HG02763 (cell line): Measurements from ENCODE around the gene LNX1.

Experiments used
- ATAC-seq: cut with Tn5 transposase; IDR thresholded peaks from one replicate; pipeline ENCODE4 v1.9.1; 2021; ENCODE audit warnings: mild to moderate bottlenecking, moderate library complexity; ENCODE audit not compliant: unreplicated experiment

The LNX1 gene

GRCh38 chr4:53591372-53591892 is at the start of gene LNX1:
Gene LNX1, minus strand, starts transcription at chr4:53591486. Its CDS starts 17,484 bp downstream, at chr4:53574002.
- ATAC-seq, result no peak

- peak; percentile 69 for ATAC-seq
These were observed 49.5 kb upstream of the LNX1 start for GRCh38 chr4:53640576-53641453.

- ATAC-seq, result no peak
These were observed 47.6 kb upstream of the LNX1 start for GRCh38 chr4:53638919-53639318.

DNA sequence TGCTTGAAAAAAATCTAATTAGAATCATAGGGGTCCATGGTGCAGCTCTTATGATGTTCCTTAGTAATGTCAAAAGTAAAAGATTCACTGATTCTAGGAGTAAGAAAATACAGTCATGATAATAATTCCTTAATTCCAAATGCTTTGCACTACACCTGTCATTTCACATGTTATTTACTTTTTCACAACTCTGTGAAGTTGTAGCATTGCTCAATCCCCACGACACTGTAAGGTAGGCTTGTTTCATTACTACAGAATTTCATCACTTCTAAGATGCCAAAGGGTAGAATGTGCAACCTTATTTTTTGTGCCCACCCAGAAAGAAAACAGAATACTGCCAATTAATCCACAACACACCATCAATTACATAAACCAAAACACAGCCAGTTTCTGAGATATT is 46.1 kb upstream of the LNX1 start:
- ATAC-seq, result no peak

DNA sequence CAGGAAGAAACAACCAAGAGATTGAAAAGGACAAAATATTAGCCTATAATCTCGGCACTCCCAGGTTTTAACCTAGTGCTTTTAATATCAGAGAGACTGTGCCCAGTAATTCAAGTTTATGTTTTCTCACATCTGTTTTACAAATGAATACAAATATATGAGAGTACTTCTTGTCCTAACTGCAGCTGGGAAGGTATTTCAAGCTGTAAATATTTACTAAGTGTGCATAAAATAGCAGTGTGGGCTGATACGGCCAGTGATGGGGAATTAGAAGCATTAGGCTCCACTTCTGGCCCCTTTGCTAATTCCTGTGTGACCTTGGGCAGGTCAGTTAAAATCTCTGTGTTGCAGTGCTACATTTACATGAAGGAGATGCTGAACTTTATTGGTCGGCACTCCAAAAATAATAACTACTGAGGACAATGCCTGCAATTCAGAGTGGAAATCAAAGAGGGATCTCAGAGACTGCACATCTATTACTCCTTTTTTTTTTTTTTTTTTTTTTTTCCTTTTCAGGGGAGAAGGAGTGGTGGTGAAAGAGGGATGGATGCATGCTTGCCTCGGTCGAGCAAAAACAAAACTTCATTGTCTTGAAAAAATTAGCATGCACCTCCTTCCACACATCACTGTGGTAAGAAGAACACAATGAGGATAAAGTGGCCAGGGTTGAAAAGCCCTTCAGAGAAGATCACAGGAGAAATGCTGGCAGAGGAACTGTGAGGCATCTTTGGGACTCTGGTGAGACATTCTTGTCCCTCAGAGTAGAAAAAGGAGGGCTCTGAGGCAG is 44.6 kb upstream of the LNX1 start:
- ATAC-seq, result no peak

DNA sequence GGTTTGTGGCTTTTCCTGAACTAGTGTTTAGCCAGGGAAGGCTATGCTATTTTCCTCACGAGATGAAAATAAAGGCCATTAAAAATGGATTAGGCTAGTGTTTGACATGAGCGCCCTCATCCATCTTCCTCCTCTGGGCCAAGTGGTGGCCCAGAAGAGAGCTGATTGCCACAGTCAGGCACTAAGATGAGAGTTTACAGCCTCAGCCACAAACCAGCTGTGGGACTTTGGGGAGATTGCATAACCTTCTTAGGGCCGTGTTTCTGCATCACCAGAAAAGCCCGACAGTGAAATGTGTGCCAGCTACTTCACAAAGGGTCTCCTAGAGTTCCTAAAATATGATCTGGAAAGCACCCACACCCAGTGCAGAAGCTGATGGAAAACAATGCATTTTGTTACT is 42.3 kb upstream of the LNX1 start:
- no peak for ATAC-seq

DNA sequence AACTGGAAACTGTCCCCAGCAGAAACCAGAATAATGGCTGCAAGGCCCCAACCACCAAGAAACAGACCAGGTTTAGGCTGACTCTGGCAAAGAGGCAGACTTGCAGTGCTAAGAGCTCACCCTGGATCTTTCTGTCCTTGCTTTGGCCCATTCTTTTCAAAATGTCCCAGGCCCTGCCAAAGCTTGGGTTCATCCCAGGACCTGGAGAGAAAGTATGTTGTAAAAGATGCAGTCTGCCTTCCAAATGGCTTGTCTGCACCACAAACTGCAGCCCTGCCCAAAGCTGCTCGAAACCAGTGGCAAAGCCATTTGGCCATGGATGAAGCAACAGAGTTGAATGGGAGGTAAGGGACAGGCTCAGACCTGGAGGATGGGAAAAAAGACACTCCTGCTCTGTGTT is 38.0 kb upstream of the LNX1 start:
- ATAC-seq, result no peak

- ATAC-seq, result no peak
These were observed 35.2 kb upstream of the LNX1 start for GRCh38 chr4:53626491-53626890.

- no peak for ATAC-seq
These were observed 34.6 kb upstream of the LNX1 start for GRCh38 chr4:53625888-53626287.

- no peak for ATAC-seq
These were observed 31.5 kb upstream of the LNX1 start for GRCh38 chr4:53622739-53623151.

- no peak for ATAC-seq
These were observed 29.7 kb upstream of the LNX1 start for GRCh38 chr4:53620956-53621355.

DNA sequence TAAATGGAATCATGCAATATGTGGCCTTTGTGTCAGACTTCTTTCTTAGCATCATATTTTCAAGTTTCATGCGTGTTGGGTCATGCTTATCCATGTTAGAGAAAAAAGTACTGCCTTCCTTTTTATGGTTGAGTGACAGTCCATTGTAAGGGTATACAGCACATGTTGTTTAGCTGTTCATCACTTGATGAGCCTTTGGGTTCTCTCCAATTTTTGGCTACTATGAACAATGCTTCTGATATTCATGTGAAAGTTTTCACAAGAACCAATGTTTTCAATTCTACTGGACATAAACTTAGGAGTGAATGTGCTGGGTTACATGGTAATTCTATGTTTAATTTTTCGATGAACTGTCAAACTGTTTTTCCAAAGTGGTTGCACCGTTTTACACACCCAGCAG is 28.1 kb upstream of the LNX1 start:
- no peak for ATAC-seq

- ATAC-seq, result no peak
These were observed 27.0 kb upstream of the LNX1 start for GRCh38 chr4:53618321-53618720.

DNA sequence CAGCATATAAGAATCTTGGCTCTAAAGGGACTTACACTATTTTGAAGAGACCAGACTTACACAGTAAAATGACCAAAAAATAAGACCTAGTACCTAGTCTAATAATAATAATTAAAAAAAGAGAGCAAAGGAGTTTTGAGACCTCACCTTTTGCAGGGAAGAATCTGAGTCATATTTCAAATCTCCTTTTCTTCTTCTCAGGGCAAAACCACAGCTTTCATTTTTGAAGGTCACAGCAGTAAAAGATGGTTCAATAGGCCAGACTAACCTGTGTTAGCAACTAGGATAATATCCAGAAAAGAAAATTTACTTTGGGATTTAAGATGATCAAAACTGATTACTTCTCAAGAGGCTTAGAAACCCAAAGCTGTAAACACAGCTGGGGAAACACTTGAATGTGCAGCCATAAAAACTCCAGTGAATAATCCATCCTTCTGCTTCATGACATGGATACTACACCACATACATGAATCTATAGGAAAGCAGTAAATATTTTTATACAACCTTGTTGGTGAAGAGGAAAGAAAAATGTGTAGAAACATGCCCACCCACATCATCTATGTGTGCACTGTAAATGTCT is 25.9 kb upstream of the LNX1 start:
- no peak for ATAC-seq

DNA sequence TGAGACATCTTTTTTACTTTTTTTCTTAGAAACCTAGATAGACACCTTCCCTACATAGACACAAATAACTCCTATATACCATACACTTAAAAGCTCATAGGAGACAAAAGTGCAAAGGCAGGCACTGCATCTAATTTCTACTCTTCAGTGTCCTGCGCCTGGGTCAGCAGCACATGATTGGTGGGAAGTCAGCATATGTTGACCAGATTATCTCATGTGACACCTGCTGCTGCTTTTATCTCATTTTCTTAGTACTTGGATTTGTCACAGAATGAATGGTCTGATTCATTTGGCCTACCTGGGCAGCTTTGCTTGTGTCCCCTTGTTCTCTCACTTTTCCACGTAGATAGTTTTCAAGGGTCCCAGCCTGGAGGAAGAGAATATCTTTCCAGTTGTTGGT is 24.9 kb upstream of the LNX1 start:
- ATAC-seq, result no peak

- no peak for ATAC-seq
These were observed 23.3 kb upstream of the LNX1 start for GRCh38 chr4:53614591-53614990.

- ATAC-seq, result no peak
These were observed 22.1 kb upstream of the LNX1 start for GRCh38 chr4:53613428-53613827.

DNA sequence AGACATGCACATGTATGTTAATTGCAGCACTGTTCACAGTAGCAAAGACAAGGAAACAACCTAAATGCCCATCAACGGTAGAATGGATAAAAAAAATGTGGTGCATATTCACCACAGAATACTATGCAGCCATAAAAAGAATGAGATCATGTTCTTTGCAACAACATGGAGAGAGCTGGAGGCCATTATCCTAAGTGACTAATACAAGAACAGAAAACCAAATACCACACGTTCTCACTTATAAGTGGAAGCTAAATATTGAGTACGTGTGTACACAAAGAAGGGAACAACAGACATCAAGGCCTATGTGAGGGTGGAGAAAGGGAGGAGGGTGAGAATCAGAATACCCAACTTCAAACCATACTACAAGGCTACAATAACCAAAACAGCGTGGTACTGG is 17.4 kb upstream of the LNX1 start:
- ATAC-seq, result no peak

GRCh38 chr4:53608242-53608641 is 17.0 kb upstream of the LNX1 start:
- ATAC-seq, result no peak

DNA sequence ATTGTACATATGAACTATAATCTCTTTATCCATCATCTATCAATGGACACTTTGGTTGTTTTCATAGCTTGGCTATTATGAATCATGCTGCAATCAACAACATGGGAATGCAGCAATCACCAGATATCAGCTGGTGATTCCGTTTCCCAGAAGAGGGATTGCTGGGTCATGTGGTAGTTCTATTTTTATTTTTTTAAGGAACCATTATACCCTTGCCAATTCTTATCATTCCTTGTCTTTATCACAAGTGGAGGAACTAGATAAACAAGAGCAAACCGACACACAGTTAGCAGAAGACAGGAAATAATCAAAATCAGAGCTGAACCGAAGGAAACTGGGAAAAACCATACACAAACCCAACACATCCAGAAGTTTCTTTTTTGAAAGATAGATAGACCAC is 14.5 kb upstream of the LNX1 start:
- no peak for ATAC-seq

DNA sequence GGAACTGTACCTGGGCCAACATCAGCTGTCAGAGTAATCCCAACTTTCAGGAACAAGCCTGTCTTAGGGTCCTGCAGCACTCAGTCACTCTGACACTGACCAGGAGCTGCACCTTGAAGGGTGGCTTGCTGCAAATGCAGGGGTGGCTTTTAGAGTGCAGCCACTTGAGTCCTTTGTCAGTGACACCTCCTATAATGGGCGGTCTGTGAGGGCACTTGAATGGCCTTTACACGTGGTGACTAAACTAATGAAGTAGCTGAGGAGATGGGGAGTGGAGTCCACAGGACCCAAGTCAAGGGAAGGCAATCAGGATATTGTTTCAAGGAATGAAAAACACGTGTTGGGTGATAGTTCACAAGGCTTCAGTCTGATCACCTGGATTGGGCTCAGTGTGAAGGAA is 11.1 kb upstream of the LNX1 start:
- no peak for ATAC-seq
